Measurements from ENCODE around the gene RPL7L1.
A peak's percentile ranks its signal among the peaks of the same experiment; 100 is the strongest.
"Not testable (repeated sequence)": the region's sequence is repeated elsewhere in the genome, so short reads cannot be mapped to it uniquely, and the experiment has no call there.

RPL7L1 gene

GRCh38 chr6:42889815-42890214 lies 10.4 kb downstream of the RPL7L1 start:
- Histone ChIP-seq H3K36me3 (peaks cover 29 to 48% (median 36%) of the 10 kb centered on the region in 11 experiments), H3K9me3 (replicated peaks in 1 of 11) (no peaks in the 10 kb centered on the region), H4K20me1 (peaks cover 0 to 36% (median 15%) of the 10 kb centered on the region in 11 experiments; a peak in 15 of 22 replicates), H3K27ac (peak overlapping the region in 10 of 11 experiments; percentile 86 to 99 (median 94); a peak in 20 of 22 replicates), H3K27me3 (no peaks in the 10 kb centered on the region), H3K4me2 (peak overlapping the region; percentile 78 to 95 (median 88)), H3K4me3 (peak overlapping the region; percentile 64 to 89 (median 80)), H3K4me1 (peaks cover 46 to 60% (median 51%) of the 10 kb centered on the region in 10 experiments), H3K9ac (peak overlapping the region; percentile 87 to 96 (median 93))
- no peak for TF ChIP-seq Cebpa-rat (IDR thresholded peaks at IDR 0.05)

GRCh38 chr6:42890311-42891198 lies 11.1 kb downstream of the RPL7L1 start:
- H3K4me2 ChIP-seq, result peak overlapping the region; percentile 78 to 95 (median 88)
- H3K27me3 ChIP-seq, result no peaks in the 10 kb centered on the region
- no peaks in the 10 kb centered on the region for H3K9me3 ChIP-seq (replicated peaks in 1 of 11)
- H3K36me3 ChIP-seq, result peaks cover 21 to 41% (median 29%) of the 10 kb centered on the region in 11 experiments
- peak overlapping the region; percentile 64 to 89 (median 80) for H3K4me3 ChIP-seq
- H4K20me1 ChIP-seq, result peaks cover 0 to 28% (median 13%) of the 10 kb centered on the region in 11 experiments; a peak in 11 of 22 replicates
- peak overlapping the region; percentile 77 to 99 (median 93) for H3K27ac ChIP-seq
- peaks cover 46 to 60% (median 51%) of the 10 kb centered on the region in 10 experiments for H3K4me1 ChIP-seq
- H3K9ac ChIP-seq, result peak overlapping the region; percentile 87 to 96 (median 93)
- no peak for TF ChIP-seq Cebpa-rat (IDR thresholded peaks at IDR 0.05)

DNA sequence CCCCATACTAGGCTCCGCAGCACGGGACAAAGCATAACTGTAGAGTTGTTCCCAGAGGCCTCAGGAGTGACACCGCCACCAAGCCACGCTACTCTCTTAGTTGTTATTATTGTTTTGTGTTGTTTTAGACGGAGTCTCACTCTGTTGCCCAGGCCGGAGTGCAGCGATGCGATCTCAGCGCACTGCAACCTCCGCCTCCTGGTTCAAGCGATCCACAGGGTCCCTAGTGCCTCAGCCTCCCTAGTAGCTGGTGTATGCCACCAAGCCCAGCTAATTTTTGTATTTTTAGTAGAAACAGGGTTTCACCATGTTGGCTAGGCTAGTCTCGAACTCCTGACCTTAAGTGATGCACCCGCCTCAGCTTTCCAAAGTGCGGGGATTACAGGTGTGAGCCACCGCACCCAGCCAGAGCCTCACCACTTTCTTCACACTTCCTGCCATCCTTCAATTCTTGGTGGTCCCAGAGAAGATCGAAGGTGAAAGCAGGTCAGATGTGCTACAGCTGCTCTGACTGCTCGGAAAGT lies 11.8 kb downstream of the RPL7L1 start:
- Histone ChIP-seq H3K36me3 (peaks cover 14 to 34% (median 22%) of the 10 kb centered on the region in 11 experiments), H3K4me1 (peaks cover 46 to 60% (median 51%) of the 10 kb centered on the region in 10 experiments)
- TF ChIP-seq Cebpa-rat (IDR thresholded peaks at IDR 0.05), result no peak

GRCh38 chr6:42894041-42894828 lies 14.8 kb downstream of the RPL7L1 start:
- Histone ChIP-seq H3K4me3 (peak overlapping the region in 3 of 10 experiments; percentile 22 to 38 (median 25); a peak in 2 of 20 replicates), H3K4me1 (peaks cover 44 to 51% (median 49%) of the 10 kb centered on the region in 10 experiments), H3K4me2 (peak overlapping the region; percentile 78 to 95 (median 92)), H3K27ac (peak overlapping the region in 10 of 11 experiments; percentile 31 to 80 (median 69); a peak in 19 of 22 replicates), H3K9ac (peak overlapping the region; percentile 52 to 72 (median 67); a peak in 19 of 22 replicates)
- not testable (repeated sequence) for H3K27me3 ChIP-seq; H3K9me3 ChIP-seq (replicated peaks in 1 of 11); H4K20me1 ChIP-seq; H3K36me3 ChIP-seq

More for the DNA sequence above, 11.8 kb downstream of the RPL7L1 start:
- Histone ChIP-seq H3K9ac (peak overlapping the region; percentile 87 to 96 (median 93)), H3K27ac (peak overlapping the region; percentile 77 to 99 (median 93); a peak in 20 of 22 replicates), H3K27me3 (no peaks in the 10 kb centered on the region), H3K4me2 (peak overlapping the region; percentile 78 to 95 (median 88)), H4K20me1 (peaks cover 0 to 22% (median 7%) of the 10 kb centered on the region in 11 experiments; a peak in 11 of 22 replicates), H3K4me3 (peak overlapping the region; percentile 64 to 89 (median 80)), H3K9me3 (replicated peaks in 1 of 11) (no peaks in the 10 kb centered on the region)

DNA sequence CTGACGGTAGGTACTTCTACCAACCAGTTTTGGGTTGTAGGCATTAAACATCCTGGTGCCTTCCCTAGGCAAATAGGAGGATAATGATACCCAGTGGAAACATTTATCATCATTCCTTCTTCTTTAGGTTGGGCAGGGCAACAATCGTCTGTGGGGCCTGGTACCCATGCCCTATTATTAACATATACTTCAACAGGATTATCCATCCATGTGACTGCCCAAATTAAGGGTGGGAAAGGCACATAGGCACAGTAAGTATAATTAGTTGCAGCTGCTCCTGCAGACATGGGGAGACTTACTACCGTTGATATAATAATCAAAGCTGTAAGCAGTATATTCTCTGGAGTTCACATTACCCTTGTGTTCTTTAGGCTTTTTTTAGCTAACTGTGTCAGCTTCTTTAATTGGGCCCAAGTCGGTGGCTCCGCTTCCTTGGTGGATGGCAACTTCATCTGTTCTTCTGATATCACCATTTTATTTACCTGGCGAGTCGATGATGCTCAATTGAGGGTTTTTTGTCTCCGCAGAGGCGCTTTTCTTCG lies 16.8 kb downstream of the RPL7L1 start:
- no peaks in the 10 kb centered on the region for H3K36me3 ChIP-seq
- H3K27me3 ChIP-seq, result no peaks in the 10 kb centered on the region
- H3K4me1 ChIP-seq, result peaks cover 33 to 58% (median 55%) of the 10 kb centered on the region in 10 experiments
- H4K20me1 ChIP-seq, result no peaks in the 10 kb centered on the region
- 0 out of 22 replicates have a peak overlapping the region, but pooled peaks of 1 of the 11 experiments have one; percentile 1 for H3K9ac ChIP-seq
- H3K4me3 ChIP-seq, result no peak overlapping the region
- H3K4me2 ChIP-seq, result no peak overlapping the region
- H3K9me3 ChIP-seq (replicated peaks in 1 of 11), result no peaks in the 10 kb centered on the region
- H3K27ac ChIP-seq, result no peak overlapping the region
- TF ChIP-seq Cebpa-rat (IDR thresholded peaks at IDR 0.05), result no peak

- no peaks in the 10 kb centered on the region for H3K27me3 ChIP-seq
- no peak overlapping the region for H3K27ac ChIP-seq
- H3K4me1 ChIP-seq, result peaks cover 28 to 57% (median 54%) of the 10 kb centered on the region in 10 experiments
- H4K20me1 ChIP-seq, result no peaks in the 10 kb centered on the region
- no peaks in the 10 kb centered on the region for H3K36me3 ChIP-seq
- H3K4me2 ChIP-seq, result peak overlapping the region in 8 of 11 experiments; percentile 20 to 94 (median 86); a peak in 14 of 22 replicates
- peak overlapping the region in 7 of 11 experiments; percentile 27 to 69 (median 45); a peak in 9 of 22 replicates for H3K9ac ChIP-seq
- H3K4me3 ChIP-seq, result no peak overlapping the region
- TF ChIP-seq Cebpa-rat (IDR thresholded peaks at IDR 0.05), result no peak
- no peaks in the 10 kb centered on the region for H3K9me3 ChIP-seq (replicated peaks in 1 of 11)
These were observed 19.5 kb downstream of the RPL7L1 start for GRCh38 chr6:42898891-42899361.

GRCh38 chr6:42899871-42900270 lies 20.5 kb downstream of the RPL7L1 start:
- H3K4me1 ChIP-seq, result peaks cover 25 to 55% (median 50%) of the 10 kb centered on the region in 10 experiments
- peak overlapping the region in 8 of 11 experiments; percentile 4 to 69 (median 43); a peak in 14 of 22 replicates for H3K9ac ChIP-seq
- H3K36me3 ChIP-seq, result no peaks in the 10 kb centered on the region
- peak overlapping the region in 3 of 11 experiments; percentile 14 to 63 (median 20); a peak in 2 of 22 replicates for H3K27ac ChIP-seq
- H3K27me3 ChIP-seq, result no peaks in the 10 kb centered on the region
- no peaks in the 10 kb centered on the region for H4K20me1 ChIP-seq
- no peak for TF ChIP-seq Cebpa-rat (IDR thresholded peaks at IDR 0.05)
- no peak overlapping the region for H3K4me3 ChIP-seq
- no peaks in the 10 kb centered on the region for H3K9me3 ChIP-seq (replicated peaks in 1 of 11)
- H3K4me2 ChIP-seq, result peak overlapping the region in 9 of 11 experiments; percentile 33 to 94 (median 86); a peak in 17 of 22 replicates

DNA sequence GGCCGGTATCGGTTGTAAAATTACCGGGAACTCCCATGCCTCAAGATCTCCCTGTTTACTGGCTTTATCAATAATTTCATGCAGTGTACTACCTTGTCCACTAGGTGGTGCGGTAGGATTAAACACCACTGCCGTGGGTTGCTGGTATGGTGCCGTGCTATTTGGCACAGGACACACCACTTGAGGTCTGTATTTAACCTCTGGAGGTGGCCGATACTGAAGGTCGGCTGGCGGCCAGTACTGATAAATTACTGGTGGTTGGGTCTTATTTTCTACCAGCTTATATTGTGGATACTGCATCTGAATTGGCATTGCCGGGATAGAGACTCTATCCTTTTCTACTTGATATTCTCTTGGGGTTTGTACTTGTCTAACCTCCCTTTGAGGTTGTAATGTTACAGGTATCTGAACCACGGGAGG lies 22.1 kb downstream of the RPL7L1 start:
- peak overlapping the region; percentile 79 to 94 (median 87) for H3K4me2 ChIP-seq

DNA sequence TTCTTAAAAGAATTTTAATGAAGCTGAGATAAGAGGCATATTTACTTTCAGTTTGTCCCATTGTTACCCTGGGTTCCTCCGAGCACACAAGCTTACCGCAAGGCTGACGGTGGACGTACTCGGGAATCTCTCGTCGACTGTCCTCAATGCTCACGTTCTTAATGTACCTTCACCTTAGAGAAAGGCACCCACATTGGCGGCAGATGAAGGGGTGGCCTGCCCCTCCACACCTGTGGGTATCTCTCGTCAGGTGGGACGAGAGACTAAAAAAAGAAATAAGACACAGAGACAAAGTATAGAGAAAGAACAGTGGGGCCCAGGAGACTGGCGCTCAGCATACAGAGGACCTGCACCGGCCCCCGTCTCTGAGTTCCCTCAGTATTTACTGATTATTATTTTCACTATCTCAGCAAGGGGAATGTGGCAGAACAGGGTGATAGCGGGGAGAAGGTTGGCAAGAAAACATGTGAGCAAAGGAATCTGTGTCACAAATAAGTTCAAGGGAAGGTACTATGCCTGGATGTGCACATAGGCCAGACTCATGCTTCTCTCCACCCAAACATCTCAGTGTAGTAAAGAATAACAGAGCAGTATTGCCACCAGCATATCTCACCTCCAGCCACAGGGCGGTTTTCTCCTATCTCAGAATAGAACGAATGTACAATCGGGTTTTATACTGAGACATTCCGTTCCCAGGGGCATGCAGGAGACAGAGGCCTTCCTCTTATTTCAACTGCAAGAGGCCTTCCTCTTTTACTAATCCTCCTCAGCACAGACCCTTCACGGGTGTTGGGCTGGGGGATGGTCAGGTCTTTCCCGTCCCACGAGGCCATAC lies 23.2 kb downstream of the RPL7L1 start:
- not testable (repeated sequence) for H4K20me1 ChIP-seq; H3K27me3 ChIP-seq; H3K36me3 ChIP-seq; H3K9me3 ChIP-seq (replicated peaks in 1 of 11)
- H3K9ac ChIP-seq, result peak overlapping the region; percentile 65 to 82 (median 75); a peak in 21 of 22 replicates
- peak overlapping the region; percentile 79 to 94 (median 87) for H3K4me2 ChIP-seq
- peak overlapping the region; percentile 50 to 88 (median 79); a peak in 21 of 22 replicates for H3K27ac ChIP-seq
- H3K4me3 ChIP-seq, result peak overlapping the region in 9 of 10 experiments; percentile 6 to 44 (median 31); a peak in 16 of 20 replicates
- peaks cover 25 to 55% (median 50%) of the 10 kb centered on the region in 10 experiments for H3K4me1 ChIP-seq

More for the DNA sequence above, 22.1 kb downstream of the RPL7L1 start:
- no peak for TF ChIP-seq Cebpa-rat (IDR thresholded peaks at IDR 0.05)
- Histone ChIP-seq H3K9me3 (replicated peaks in 1 of 11) (no peaks in the 10 kb centered on the region), H3K27me3 (no peaks in the 10 kb centered on the region), H4K20me1 (no peaks in the 10 kb centered on the region), H3K27ac (peak overlapping the region in 9 of 11 experiments; percentile 68 to 88 (median 80); a peak in 15 of 22 replicates), H3K36me3 (no peaks in the 10 kb centered on the region), H3K9ac (peak overlapping the region in 10 of 11 experiments; percentile 65 to 82 (median 76); a peak in 19 of 22 replicates), H3K4me3 (peak overlapping the region in 6 of 10 experiments; percentile 6 to 43 (median 22); a peak in 7 of 20 replicates), H3K4me1 (peaks cover 25 to 55% (median 50%) of the 10 kb centered on the region in 10 experiments)

Measured in BLaER1 treated with 17β-estradiol and CSF1 and Interleukin-3, amounts not matched to agents 10 nM and 100 nM (cell line).